CD4-positive, alpha-beta T cell treated with Interleukin-6 for 4 hours (primary cell): ENCODE results near the gene BDH1.

Source experiments
- DNase-seq: peaks from one replicate; pipeline ENCODE4 v3.0.0-alpha.2; 2020; ENCODE audit warnings: mixed read lengths

The BDH1 gene

DNA sequence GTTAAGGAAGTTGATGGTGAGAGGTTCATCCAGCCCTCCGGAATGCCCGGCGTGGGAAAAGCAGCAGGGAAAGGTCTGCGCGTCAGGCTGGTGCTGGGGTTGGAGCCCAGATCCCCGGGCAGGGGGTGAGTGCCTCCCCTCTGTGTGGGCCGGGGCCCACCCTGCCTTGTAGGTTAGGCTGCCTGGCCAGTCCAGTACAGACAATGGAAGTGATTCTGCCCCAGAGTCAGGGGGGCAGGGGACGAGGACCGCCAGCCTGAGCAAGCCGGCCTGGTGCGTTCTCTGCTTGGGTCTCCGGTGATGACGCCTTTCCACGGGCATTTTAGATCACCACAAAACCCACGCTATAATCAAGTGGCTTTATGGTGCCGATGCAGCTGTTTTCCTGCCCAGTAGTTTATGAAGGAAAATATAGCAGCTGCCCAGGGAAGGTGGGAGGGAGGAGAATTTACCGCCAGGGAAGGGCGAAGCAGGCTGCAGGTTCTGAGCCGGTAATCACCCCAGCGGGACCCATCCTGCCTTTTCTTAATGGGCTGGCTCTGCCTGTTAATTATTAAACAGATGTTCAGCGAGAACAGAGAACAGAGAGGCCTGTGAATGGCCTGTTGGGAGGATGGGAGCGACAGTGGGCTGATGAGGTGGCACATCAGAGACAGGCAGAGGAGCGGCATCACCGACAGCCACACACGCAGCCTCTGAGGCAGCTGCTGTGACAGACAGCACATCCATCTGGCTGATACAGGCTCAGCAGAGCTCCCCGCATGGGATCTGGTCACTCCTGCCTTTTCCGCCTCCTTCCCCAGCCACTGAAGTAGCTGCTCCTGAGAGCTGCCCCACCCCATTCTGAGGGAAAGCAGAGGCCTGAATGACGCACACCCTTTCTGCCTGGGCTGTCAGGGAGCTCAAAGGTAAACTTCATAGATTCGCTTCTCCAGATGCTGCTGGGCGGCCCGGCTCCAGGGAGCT, 35.2 kb downstream of the BDH1 start:
- no peak for DNase-seq

DNA sequence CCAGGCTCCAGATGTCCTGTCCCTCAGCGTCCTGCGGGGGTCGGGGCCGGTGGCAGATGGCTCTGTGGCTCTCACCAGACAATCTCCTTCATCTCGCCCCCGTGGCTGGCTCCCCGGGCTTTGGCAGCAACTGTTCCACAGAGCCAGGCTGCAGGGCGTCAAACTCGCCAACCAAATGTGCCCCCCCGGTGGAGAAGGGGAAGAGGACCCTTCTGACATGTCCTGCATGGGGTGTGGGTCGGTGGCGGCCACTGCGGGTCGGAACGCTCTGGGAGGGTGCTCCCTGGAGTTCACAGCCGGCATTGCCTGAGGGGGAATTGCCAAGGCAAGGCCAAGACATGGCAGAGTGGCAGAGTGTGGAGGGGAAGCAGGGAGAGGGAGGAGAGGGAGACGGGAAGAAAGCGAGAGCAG, 36.0 kb downstream of the BDH1 start:
- DNase-seq = no peak

DNA sequence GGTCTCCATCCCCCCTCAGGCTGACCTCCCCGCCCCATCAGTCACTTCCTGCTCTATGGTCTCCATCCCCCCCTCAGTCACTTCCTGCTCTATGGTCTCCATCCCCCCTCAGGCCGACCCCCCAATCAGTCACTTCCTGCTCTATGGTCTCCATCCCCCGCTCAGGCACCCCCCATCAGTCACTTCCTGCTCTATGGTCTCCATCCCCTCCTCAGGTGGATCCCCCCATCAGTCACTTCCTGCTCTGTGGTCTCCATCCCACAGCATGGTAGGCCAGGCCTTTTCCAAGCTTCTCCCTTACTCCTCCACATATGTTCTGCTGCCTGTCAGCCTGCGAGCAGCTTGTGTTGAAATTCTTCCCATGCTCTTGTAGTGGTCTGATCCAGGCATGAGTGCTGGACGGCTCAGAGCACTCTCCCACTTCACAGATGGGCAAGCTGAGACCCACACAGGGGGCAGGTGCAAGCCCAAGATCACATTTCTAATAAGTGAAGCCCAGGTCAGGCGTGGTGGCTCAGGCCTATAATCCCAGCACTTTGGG, 36.8 kb downstream of the BDH1 start:
- DNase-seq = peak; percentile 19

DNA sequence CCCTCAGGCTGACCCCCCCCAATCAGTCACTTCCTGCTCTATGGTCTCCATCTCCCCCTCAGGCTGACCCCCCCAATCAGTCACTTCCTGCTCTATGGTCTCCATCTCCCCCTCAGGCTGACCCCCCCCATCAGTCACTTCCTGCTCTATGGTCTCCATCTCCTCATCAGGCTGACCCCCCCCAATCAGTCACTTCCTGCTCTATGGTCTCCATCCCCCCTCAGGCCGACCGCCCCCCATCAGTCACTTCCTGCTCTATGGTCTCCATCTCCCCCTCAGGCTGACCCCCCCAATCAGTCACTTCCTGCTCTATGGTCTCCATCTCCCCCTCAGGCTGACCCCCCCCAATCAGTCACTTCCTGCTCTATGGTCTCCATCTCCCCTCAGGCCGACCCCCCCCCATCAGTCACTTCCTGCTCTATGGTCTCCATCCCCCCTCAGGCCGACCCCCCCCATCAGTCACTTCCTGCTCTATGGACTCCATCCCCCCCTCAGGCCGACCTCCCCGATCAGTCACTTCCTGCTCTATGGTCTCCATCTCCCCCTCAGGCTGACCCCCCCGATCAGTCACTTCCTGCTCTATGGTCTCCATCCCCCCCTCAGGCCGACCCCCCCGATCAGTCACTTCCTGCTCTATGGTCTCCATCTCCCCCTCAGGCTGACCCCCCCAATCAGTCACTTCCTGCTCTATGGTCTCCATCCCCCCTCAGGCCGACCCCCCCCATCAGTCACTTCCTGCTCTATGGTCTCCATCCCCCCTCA, 37.7 kb downstream of the BDH1 start:
- peak; percentile 26 for DNase-seq

DNA sequence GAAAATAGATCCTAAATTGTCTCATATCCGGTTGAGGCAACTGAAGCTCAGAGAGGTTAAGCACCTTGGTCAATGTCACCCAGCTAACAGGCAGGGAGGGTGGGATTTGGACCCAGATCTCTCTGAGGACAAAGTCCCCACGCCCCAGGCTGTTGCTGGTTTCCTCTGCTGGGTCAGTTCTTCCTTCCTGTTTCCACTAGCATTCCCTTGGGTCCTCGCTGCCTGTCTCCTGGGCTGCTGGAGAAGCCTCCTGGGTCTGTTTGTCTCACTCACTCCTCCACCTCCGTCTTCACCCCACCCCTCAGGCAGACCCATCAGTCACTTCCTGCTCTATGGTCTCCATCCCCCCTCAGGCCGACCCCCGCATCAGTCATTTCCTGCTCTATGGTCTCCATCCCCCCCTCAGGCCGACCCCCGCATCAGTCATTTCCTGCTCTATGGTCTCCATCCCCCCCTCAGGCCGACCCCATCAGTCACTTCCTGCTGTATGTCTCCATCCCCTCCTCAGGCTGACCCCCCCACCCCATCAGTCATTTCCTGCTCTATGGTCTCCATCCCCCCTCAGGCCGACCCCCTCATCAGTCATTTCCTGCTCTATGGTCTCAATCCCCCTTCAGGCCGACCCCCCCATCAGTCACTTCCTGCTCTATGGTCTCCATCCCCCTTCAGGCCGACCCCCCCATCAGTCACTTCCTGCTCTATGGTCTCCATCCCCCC, 38.7 kb downstream of the BDH1 start:
- DNase-seq = peak; percentile 33

DNA sequence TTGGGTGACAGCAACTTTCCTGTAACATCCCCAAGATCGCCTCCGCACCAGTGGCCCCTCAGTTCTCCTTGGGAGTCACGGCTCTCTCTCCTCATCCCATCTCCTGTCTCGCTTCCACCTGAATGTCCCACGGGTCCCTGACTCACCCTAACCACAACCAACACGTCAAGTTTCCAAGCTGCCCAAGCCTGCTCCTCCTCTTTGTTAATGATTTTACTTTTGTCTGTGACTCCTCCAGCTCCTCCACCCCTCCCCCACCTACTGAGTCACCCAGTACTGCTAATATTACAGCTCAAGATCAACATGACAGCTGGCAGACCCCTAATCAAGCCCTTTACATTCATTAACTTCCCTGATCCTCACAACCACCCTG, 39.3 kb downstream of the BDH1 start:
- DNase-seq = peak; percentile 24

DNA sequence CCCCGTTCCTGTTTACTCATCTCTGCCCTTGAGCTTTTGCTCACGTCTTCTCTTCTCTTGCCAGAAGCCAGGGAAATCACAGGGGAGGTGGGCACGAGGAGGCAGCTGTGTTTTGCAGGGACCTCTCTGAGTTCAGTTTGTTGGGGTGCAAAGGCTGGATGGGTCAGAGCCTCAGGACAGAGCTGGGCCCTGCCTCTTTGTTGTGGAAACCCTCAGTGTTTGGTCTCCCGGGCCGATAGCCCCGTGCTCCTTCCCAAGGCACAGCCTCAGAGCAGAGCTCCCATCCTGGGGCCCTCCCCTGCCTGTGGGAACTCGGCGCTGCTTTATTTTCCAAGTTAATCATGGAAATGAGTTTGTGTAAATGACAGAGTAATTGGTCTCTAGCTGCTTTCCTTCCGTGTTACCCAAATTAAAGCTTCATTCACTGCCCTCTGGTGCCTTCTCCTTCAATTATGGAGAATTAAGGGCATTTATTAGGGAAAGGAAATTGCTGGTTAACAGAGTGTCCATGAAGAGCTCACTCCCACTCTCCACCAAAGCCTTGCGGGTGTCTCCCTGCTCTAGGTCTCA, 40.9 kb downstream of the BDH1 start:
- DNase-seq = no peak

DNA sequence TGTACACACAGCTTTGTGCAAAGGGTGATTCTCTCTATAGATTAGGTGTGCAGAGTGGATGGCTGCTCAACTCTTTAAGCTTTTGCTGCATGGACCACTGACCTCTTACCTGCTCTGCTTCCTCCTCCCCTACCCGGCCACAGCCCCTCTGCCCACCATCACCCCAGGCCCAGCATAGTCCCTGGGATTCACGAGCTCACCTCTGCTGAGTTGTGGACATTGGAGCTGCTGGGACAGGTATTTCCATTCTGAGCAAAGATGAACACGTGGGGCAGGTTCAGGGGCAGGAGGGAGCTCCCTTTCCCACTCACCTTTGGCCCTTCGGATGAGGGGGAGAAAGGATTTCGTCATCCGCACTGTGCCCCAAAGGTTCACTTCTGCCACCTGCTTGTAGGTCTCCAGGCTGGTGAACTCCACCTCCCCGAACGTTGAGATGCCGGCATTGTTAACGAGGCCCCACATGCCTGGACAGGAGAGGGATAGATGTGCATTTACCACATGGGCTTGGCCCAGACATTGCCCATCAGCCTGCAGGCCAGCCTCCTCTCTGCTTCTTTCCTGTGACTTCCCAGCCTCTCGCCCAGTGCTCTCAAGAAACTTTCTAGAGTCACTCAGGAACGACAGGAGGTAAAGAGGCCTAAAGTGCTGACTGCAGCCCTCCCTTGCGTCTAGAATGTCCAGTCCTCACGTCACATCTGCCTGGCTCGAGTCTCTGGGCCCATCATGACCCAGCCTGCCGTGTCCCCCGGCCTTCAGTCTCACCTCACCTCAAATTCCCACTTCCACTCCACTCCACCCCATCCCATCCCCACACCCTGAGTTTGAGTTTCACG, 41.6 kb downstream of the BDH1 start:
- DNase-seq = no peak

DNA sequence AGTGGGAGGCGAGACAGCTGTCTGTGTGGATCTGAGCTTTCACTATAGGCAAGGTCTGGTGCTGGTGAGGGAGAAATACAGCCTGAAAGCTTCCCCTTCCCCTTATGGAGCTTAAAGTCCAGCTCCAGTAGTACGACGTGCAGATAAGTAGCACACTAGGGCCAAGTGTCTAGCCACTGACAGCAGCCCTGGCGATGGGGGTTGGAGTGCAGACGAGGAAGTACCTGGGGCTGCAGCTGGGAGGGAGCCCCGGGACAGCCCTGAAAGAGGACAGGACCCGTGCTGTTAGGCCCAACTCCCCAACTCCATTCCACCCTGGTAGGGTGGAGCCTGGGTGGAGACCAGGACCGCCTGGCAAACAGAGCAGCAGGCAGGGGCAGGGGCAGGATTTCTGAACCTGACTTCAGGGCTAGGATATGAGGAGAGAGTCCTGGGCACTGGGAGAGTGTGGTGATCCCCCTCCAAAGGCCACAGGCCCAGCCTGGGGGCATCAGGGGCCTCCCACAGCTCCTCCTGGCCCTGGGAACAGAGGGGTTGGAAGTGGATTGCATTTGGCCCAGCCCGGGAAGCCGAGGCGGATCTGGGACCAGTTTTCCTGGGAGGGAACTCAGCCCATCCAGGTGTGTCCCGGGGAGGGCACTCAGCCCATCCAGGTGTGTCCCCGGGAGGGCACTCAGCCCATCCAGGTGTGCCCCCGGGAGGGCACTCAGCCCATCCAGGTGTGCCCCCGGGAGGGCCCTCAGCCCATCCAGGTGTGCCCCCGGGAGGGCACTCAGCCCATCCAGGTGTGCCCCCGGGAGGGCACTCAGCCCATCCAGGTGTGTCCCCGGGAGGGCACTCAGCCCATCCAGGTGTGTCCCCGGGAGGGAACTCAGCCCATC, 42.8 kb downstream of the BDH1 start:
- no peak for DNase-seq

DNA sequence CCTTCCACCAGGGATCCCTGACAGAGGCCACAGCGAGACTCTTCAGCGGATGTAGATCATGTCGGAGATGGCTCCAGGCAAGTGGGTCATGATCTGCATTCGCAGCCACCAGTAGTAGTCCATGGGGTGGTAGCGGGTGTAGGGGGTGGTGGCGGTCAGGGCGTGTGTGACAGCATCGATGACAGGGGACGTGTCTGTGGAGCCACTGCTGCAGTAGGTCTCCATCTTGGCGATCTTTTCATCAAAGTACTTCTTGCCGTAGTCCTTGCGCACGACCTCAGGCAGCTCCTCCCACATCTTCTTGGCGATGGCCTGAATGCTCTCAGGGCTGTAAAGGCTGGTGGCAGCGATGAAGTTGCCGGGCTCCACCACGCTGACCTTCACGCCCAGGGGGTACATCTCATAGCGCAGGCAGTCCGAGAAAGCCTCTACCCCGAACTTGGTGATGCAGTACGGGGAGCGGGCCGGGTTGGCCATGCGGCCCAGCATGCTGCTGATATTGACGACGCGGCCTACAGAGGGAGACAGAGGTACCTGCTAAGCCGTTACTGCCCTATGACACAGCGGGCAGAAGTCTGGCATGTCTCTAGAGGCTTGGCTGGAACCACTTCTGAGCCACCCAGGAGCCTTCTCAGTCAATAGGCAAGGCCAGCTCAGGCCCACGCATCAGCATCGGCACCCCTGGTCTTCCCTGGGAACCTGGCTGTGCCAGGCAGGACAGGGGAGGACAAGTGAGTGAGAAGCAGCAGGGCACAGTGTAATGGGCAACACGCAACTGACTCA, 43.7 kb downstream of the BDH1 start:
- no peak for DNase-seq

DNA sequence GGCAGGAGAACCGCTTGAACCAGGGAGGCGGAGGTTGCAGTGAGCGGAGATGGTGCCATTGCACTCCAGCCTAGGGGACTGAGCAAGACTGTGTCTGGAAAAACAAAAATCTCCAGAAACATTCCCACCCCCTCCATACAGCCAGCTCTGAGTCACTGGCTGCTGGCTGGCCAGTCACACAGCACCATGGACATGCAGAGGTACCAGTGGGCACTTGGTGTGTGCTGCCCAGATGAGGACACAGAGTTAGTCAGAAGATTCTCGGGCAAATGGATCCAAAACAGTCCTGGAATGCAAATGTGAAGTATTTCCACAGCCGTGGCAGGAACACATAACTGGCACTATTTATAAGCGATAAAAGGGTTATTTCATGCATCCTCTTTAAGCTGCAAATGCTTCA, 44.6 kb downstream of the BDH1 start:
- no peak for DNase-seq

DNA sequence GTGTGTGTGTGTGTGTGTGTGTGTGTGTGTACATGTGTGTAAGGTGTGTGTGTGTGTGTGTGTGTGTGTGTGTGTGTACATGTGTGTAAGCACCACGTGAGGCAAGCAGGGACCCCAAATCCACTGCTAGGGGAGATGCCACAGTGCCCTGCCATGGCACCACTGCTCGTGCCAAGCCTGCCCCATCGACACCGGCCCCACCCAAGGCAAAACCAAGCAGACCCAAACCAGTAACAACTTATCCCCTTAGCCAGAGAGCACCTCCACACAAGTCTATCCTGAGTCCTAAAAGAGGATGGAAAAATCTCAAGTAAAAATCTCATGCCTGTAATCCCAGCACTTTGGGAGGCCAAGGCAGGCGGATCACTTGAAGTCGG, 45.1 kb downstream of the BDH1 start:
- no peak for DNase-seq

DNA sequence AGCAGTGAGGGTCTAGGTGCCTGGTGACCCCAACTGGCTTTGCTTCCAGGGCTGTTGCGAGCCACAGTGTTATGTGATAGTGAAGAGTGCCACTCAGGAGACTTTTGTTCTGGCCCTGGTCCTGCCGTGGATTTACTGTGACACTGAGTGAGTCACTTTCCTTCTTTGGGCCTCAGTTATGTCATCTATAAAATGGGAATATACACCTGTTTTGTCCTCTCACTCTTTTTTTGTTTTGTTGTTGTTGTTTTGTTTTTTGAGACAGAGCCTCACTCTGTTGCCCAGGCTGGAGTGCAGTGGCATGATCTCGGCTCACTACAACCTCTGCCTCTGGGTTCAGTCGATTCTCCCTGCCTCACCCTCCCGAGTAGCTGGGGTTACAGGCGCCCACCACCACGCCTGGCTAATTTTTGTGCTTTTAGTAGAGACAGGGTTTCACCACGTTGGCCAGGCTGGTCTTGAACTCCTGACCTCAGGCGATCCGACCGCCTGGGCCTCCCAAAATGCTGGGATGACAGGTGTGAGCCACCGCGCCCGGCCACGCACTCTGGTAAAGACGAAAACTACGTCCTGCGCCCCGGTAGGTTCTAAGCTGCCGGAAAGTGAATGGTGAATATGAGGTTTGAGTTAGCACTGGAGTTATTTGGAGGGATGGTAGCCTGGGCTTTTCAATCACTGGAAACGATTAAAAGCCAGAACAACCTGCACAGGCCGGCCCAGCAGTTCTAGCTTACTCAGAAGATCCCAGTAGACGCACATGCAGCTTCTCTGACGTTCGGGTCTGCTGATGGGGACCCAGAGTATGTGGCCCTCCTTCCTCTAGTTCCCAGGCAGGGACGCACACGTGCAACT, 46.6 kb downstream of the BDH1 start:
- DNase-seq = no peak

DNA sequence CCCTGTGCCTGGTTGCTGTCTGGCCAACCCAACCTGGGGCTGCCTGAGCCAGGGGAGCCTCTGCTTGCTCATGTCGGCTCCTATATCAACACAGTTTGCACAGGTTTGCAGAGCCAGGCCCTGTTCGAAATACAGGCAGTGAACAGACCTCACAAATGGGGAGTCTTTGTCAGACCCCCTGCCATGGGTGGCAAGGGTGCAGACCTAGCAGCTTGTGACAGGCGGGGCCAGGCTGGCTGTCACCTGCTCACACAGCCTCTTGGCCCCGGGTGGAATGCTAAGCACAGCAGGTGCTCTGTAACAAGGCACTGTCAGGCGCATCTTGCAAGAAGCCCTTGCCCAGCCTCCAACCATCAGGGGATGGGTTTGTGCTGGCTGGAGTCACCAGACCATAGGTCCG, 47.3 kb downstream of the BDH1 start:
- DNase-seq = no peak

DNA sequence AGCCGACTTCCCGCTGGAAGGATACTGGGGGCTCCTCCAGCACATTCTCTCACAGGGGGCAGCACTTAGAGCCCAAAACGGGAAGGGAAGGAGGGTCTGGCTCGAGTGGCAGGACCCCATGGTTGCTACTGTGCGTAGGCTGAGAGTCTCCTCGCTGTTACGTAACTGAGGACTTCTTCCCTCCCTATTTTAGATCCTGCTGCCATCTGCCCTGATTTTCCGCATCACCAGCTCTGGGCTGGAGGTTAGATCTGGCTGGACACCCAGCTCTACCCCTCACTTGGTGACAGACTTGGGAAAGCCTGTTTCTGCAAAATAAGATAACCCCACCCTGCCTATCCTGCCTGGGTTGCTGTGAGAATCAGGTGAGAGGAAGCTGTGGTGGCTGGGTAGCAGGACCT, 47.7 kb downstream of the BDH1 start:
- no peak for DNase-seq

DNA sequence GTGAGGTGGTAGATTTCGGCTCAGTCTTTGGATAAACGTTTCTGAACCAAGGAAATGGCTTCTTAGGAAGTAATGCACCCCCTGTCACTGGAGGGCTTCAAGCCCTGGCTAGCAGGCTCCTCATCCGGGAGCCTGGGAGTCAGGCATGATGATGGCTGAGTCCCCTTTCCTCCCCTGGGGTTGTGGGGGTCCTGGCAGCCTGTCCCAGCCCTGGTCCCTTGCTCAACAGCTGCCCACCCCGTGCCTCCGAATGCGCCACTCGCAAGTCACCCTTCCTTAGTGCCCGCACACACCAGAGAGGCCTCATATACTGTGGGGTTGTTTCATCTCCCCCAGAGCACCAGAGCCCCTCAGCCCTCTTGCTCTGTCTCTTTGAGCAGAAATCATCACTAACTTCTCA, 48.2 kb downstream of the BDH1 start:
- no peak for DNase-seq

DNA sequence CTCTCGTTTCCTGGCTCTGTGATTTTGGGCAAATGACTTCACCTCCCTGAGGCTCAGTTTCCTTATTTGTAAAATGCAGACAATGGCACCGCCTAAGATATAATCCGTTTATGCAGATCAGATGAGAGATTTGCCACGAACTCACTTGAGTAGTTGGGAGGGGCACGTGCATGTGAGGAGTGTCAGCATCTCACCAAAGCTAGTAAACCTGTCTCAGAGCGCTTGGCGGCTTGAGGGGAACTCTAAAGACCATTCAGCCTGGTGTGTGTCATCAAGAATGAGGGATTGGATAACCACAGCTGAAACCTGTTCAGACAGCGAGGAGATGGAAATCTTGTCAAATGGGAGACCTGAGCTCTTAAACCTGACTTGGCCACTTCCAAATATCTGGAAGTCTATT, 48.7 kb downstream of the BDH1 start:
- DNase-seq = no peak

DNA sequence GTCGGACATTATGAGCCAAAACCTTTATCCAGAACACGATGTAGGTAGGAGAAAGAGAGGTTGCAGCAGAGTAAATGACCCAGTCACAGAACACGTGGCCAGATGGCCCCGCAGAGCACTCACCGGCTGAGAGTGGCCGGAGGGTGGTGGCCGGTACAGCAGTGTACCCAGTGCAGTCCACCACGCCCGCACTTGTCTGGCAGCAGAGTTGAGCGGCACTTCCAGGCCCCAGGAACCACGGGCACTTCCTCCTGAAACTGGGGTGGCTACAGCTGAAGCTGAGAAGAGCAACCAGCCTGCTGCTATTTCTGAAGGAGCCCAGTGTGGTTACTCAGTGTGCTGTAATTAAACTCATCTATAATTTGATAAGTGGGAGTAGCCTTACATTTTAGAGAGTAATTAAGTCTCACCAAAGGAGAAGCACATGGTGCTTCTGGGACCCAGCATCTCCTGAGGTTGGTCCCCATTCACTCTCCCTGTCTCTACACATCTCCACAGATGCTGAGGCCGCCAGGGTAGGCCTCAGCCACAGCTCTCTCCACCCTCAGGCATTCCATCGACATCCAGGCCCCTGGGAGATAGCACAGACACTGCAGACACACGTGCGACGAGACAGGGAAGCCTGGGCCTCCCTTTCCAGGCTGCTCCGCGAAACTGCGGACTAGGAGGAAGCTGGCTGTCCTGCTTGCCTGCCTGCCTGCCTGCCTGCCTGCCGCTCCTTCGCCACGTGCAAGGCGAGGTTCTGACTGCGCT, 49.8 kb downstream of the BDH1 start:
- no peak for DNase-seq
